Stimulated activated CD8-positive, alpha-beta memory T cell treated with anti-CD3 and anti-CD28 coated beads, Interleukin-12 subunit alpha, Interleukin-12 subunit beta, amount 100 ng/mL, for 1 hour (primary cell): Measurements from ENCODE around the gene SCAPER.
"Not testable (repeated sequence)": the region's sequence is repeated elsewhere in the genome, so short reads cannot be mapped to it uniquely, and the experiment has no call there.

Experiments
- DNase-seq: peaks from one replicate; pipeline ENCODE4 v3.0.0-alpha.2; 2020; ENCODE audit warnings: low read depth

Gene SCAPER

GRCh38 chr15:76495487-76495886, 409.7 kb downstream of the SCAPER start:
- no peak for DNase-seq

- DNase-seq, result no peak
Measured at GRCh38 chr15:76492538-76492937, 412.6 kb downstream of the SCAPER start.

- no peak for DNase-seq
Measured at GRCh38 chr15:76483752-76484151, 421.4 kb downstream of the SCAPER start.

- no peak for DNase-seq
Measured at GRCh38 chr15:76483018-76483417, 422.1 kb downstream of the SCAPER start.

- DNase-seq, result no peak
Measured at GRCh38 chr15:76480267-76480666, 424.9 kb downstream of the SCAPER start.

- DNase-seq, result no peak
Measured at GRCh38 chr15:76470691-76471090, 434.4 kb downstream of the SCAPER start.

GRCh38 chr15:76468722-76469121, 436.4 kb downstream of the SCAPER start:
- DNase-seq, result no peak

DNA sequence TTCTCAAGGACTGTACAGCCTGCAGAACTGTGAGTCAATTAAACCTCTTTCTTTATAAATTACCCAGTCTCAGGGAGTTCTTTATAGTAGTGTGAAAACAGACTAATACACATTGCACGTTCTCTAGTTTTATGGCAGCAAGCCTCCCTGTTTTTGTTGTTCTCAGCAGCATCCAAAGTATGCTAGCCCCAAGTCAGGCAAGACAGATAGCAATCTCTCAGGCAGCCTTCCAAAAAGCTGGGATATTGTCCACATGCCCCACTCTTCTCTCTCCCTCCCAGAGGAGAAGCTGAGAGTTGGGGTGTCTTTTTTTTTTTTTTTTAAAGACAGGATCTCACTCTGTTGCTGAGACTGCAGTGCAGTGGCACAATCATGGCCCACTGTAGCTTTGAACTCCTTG, 438.0 kb downstream of the SCAPER start:
- no peak for DNase-seq

- DNase-seq, result no peak
Measured at GRCh38 chr15:76465728-76466127, 439.4 kb downstream of the SCAPER start.

DNA sequence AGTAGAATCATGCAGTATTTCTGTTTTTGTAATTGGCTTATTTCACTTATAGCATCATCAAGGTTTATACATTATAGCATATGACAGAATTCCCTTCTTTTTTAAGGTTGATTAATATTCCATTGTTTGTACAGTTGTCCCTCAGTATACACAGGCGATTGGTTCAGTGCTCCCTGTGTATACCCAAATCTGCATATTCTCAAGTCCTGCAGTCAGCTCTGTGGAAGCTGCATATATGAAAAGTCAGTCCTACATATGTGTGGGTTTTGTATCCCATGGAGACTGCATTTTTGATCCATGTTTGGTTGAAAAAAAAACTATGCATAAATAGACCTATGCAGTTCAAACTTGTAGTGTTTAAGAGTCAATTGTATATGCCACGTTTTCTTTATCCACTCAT, 440.9 kb downstream of the SCAPER start:
- DNase-seq, result no peak

DNA sequence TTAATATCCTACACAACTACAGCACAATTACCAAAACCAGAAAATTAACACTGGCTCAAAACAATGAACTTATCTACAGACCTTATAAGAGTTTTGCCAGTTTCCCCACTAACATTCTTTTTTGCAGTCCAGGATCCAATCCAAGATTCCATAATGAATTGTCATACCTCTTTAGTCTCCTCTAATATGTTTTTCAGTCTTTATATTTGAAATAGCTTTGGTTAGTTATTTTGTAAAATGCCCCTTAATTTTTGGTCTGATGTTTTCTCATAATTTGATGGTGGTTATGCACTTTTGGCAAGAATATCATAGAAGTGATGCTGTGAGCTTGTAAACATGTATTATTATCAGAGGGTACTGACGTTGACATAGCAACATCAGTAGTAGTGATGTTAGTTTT, 444.3 kb downstream of the SCAPER start:
- no peak for DNase-seq

GRCh38 chr15:76460347-76460746, 444.8 kb downstream of the SCAPER start:
- no peak for DNase-seq

DNA sequence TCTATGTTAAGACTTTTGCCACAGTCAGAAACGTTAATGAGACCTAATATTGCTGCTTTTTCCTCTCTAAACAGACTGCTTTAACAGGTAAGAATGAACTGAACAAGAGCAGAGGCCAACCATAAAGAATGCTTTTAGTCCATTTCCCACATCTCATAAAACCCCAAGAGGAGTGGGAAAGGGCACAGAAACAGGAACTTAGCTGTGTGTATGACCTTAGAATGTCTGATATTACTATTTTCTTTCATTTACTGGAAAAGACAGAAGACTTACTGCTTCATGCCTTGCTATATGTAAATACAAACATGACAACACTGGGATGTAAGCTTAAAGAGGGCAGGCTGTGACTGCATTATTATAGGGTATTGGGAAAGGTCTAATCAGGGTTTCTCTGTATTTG, 453.6 kb downstream of the SCAPER start:
- DNase-seq, result no peak

DNA sequence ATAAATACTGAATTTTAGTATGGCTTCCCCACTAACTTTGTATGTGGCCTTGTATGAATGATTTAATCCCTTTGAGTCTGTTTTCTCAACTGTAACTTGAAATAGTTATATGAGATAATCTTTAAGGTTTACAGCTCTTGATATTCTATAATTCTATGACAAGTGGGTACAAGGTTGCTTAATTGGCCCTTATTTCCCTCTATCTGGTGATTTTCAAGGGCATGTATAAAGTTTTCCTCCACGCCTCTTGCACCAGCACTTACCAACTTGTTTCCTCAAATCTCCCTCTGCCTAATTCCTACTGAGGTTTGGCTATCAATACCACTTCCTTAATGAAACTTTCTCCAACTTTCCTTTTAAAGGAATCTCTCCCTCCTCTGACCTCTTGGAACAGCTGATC, 455.7 kb downstream of the SCAPER start:
- DNase-seq, result no peak

- DNase-seq, result no peak
Measured at GRCh38 chr15:76448755-76449154, 456.4 kb downstream of the SCAPER start.

DNA sequence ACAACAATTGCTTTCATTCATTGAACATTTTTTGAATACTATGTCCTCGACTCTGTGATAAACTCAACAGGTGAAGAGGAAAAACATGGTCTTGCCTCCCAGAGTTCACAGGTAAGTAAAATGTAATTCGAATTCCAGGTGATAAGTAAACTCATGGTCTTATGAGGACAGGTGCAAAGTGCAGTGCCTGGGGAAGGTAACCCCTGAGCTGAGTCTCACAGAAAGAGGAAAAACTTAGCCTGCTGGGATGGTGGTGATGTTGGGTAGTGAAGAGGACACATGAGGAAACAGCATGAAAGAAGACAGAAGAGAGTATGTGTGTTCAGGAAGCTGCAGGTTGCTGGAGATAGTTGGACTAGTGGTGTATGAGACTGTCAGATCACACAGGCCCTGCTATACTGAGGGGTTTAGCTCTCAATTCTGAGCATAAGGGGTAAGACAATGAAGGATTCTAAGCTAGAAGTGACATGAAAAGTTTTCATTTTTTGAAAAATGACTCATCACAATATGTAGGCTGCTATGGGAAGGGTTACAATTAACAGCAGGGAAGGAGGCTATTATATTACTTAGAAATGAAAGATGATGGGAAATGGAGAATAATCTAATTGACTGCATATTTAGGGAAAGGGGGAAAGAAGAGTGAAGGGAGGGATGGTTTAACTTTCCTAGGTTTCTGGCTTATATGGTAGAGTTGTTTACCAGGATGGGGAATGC, 457.3 kb downstream of the SCAPER start:
- no peak for DNase-seq

DNA sequence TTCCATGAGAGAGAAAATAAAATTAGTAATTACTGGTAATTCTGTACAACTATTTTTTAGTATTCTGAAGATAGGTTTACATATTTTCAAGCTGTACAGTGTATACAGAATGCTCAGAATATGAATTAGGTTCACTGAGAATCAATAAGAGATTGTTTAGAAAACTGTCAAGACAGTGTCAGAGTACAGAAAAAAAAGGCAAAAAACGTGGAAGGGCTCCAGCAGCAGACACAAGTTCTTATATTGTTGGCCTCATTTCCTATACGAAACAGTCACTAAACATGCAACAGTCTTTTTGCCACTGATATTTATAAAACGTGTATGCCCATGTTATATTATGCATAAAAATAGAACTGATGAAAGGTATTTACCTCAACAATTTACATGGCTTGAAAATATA, 464.7 kb downstream of the SCAPER start:
- no peak for DNase-seq

DNA sequence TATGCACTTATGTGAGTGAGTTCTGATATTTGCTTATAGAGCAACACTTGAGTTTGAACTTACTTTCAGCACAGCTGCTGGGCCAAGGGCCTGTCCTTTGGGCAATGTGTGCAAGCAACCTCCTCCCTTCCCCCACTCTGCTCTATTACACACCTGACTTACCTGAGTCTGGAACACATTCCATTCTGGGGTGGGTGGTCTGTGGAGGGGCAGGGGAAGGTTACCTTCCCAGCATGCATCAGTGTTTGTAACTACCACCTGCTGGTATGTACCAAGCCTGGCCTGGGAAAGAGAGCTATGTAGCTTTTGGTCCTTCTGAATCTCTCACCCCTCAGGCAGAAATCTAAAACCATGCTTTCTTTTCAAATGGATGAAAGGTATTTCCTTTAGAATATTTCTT, 465.6 kb downstream of the SCAPER start:
- no peak for DNase-seq

GRCh38 chr15:76433798-76434400, 471.2 kb downstream of the SCAPER start:
- no peak for DNase-seq

DNA sequence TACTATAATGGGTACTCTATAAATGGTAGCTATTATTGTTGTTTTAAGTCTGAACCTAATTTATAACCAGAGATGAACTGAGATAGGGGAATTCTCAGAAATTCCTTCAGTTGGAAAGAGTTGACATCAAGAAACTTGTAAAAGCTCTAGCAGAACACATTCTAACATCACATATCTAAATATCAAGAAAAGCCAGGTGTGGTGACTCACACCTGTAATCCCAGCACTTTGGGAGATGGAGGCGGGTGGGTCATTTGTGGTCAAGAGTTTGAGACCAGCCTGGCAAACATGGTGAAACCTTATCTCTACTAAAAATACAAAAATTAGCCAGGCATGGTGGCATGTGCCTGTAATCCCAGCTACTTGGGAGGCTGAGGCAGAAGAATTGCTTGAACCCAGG, 472.1 kb downstream of the SCAPER start:
- not testable (repeated sequence) for DNase-seq

DNA sequence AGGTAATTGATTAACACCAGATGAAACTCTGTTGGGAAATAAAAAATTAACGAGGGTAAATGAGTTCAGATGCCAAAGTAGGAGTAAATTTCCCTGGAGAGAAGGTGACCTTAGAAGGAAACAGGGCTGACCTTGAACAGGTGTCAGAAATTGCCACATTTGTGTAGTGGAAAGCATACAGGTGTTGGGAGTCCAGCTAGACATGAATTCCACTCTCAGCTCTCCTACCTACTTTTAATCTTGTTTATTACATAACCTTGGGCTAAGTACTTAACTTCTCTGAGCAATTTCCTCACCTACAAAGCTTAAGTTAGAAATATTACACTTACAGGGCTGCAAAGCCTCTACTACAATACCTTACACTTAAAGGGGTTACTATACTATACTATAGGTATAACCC, 472.5 kb downstream of the SCAPER start:
- DNase-seq, result no peak

DNA sequence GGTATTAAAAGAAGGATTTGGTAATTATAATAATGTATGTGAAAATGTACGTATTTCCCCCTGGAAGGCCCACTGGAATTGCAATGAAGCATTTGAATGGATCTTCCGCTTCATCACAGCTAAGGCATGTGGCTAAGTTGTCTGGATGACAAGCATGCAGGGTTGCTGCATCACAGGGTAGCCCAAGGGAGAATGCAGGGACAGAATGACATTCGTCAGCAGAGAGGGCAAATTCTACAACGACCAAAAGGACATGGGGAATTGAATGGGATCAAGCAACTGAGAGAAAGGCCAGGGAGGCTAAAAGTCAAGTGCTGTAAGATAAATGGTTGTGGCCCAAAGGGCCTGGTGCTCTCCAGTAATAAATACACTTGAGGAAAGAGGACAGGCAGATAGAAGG, 473.2 kb downstream of the SCAPER start:
- no peak for DNase-seq

- DNase-seq, result not testable (repeated sequence)
Measured at GRCh38 chr15:76430711-76431110, 474.4 kb downstream of the SCAPER start.

GRCh38 chr15:76429661-76430060, 475.5 kb downstream of the SCAPER start:
- DNase-seq, result no peak
